Spinal cord (tissue), 10 donors: ENCODE results near the gene NUTM2D. TPM values are rescaled to one million over a fixed set of nuclear protein-coding genes. Genes with fewer than 3 reads are reported as not detected.
"Not testable (repeated sequence)": the region's sequence is repeated elsewhere in the genome, so short reads cannot be mapped to it uniquely, and the experiment has no call there.

Experiments used
- DNase-seq, 6 donors: peaks; one replicate each; pipeline versions ENCODE4 v3.0.0 to v3.0.0-alpha.2; 2013 to 2015; ENCODE audit warnings: low spot score in 6 of 6, low read depth in 4 of 6
- H3K27ac ChIP-seq: one replicate; pipeline ENCODE4 v1.5.1; 2013; ENCODE audit warnings: low read depth, low read length, control low read depth
- H3K27me3 ChIP-seq: one replicate; pipeline ENCODE4 v1.6.1; 2013; ENCODE audit warnings: low read length; ENCODE audit not compliant: control insufficient read depth, insufficient read depth
- H3K36me3 ChIP-seq: one replicate; pipeline ENCODE4 v1.6.1; 2013; ENCODE audit warnings: low read length; ENCODE audit not compliant: control insufficient read depth, insufficient read depth
- H3K4me1 ChIP-seq: one replicate; pipeline ENCODE4 v1.6.1; 2013; ENCODE audit warnings: low read length; ENCODE audit not compliant: control insufficient read depth, insufficient read depth
- H3K4me3 ChIP-seq: one replicate; pipeline ENCODE4 v1.5.1; 2013; ENCODE audit warnings: low read depth, low read length, control low read depth
- H3K9me3 ChIP-seq: one replicate; pipeline ENCODE4 v1.6.1; 2013; ENCODE audit warnings: low read length; ENCODE audit not compliant: control insufficient read depth, insufficient read depth
- WGBS: methylation state at CpG from one replicate; pipeline ENCODE4 v1.1.5; 2013; ENCODE audit warnings: missing lambda C conversion rate; ENCODE audit not compliant: insufficient coverage; 5-methylcytosine and 5-hydroxymethylcytosine counted together
- polyA plus RNA-seq, 2 donors: library from polyadenylated mRNA; unstranded; fragments of 120-200 nt; gene quantifications; one replicate each; pipeline ENCODE4 v1.2.1, GENCODE V29; 2013; ENCODE audit not compliant: insufficient read length in 2 of 2
- total RNA-seq, 2 donors: library from RNA; depleted of rRNA in 1 of 2; stranded (reverse); fragments of 120-200 nt in 1 of 2; fragments of >200 nt in 1 of 2; gene quantifications; one replicate each; pipeline versions ENCODE4 v1.2.3 to v1.2.4, GENCODE V29; 2013 to 2014
- donor health status: healthy.

Gene NUTM2D
- total and polyA plus RNA-seq, 4 donors: 3.6 to 20.4 (median 14.0) TPM

GRCh38 chr10:87358159-87358558 lies 615 bp downstream of the NUTM2D start:
- not testable (repeated sequence) for H3K27ac ChIP-seq, H3K4me1 ChIP-seq, DNase-seq, H3K36me3 ChIP-seq, H3K4me3 ChIP-seq, H3K27me3 ChIP-seq, H3K9me3 ChIP-seq
- 100% methylated on average over 1 of the region's 3 CpGs for WGBS

GRCh38 chr10:87369514-87370112 lies 12.1 kb downstream of the NUTM2D start:
- not testable (repeated sequence) for DNase-seq, H3K27ac ChIP-seq, H3K27me3 ChIP-seq, H3K4me1 ChIP-seq, H3K9me3 ChIP-seq, H3K4me3 ChIP-seq, H3K36me3 ChIP-seq
- no CpG with 5 or more reads among the region's 9 CpGs for whole genome bisulfite sequencing

- H3K27me3 ChIP-seq, H3K27ac ChIP-seq, H3K9me3 ChIP-seq, H3K4me1 ChIP-seq, DNase-seq, H3K4me3 ChIP-seq, H3K36me3 ChIP-seq: not testable (repeated sequence)
- WGBS: no CpG with 5 or more reads among the region's 1 CpG
Measured at GRCh38 chr10:87374091-87374490, 16.5 kb downstream of the NUTM2D start.

- H3K4me1 ChIP-seq, H3K27me3 ChIP-seq, H3K27ac ChIP-seq, H3K36me3 ChIP-seq, H3K4me3 ChIP-seq, DNase-seq, H3K9me3 ChIP-seq: not testable (repeated sequence)
- WGBS: no CpG with 5 or more reads among the region's 4 CpGs
Measured at GRCh38 chr10:87379115-87379514, 21.6 kb downstream of the NUTM2D start.

- H3K4me1 ChIP-seq, H3K9me3 ChIP-seq, H3K4me3 ChIP-seq, H3K36me3 ChIP-seq, DNase-seq, H3K27ac ChIP-seq, H3K27me3 ChIP-seq: not testable (repeated sequence)
- WGBS: no CpG with 5 or more reads among the region's 10 CpGs
Measured at GRCh38 chr10:87383149-87383857, 25.8 kb downstream of the NUTM2D start.

- DNase-seq, H3K9me3 ChIP-seq, H3K36me3 ChIP-seq, H3K4me3 ChIP-seq, H3K27ac ChIP-seq, H3K4me1 ChIP-seq, H3K27me3 ChIP-seq: not testable (repeated sequence)
- WGBS: no CpG with 5 or more reads among the region's 5 CpGs
Measured at GRCh38 chr10:87384283-87384682, 26.7 kb downstream of the NUTM2D start.

GRCh38 chr10:87385762-87386360 lies 28.3 kb downstream of the NUTM2D start:
- not testable (repeated sequence) for H3K27ac ChIP-seq, H3K27me3 ChIP-seq, H3K4me1 ChIP-seq, H3K36me3 ChIP-seq, DNase-seq, H3K9me3 ChIP-seq, H3K4me3 ChIP-seq
- no CpG with 5 or more reads among the region's 5 CpGs for WGBS

- not testable (repeated sequence) for H3K9me3 ChIP-seq
- no CpG with 5 or more reads among the region's 14 CpGs for WGBS
Measured at GRCh38 chr10:87391360-87391759, 33.8 kb downstream of the NUTM2D start.

GRCh38 chr10:87396206-87396605 lies 38.7 kb downstream of the NUTM2D start:
- H3K36me3 ChIP-seq, H3K4me3 ChIP-seq, H3K9me3 ChIP-seq, H3K27me3 ChIP-seq, H3K27ac ChIP-seq, H3K4me1 ChIP-seq, DNase-seq: not testable (repeated sequence)
- no CpG with 5 or more reads among the region's 2 CpGs for WGBS

More at GRCh38 chr10:87391360-87391759, 33.8 kb downstream of the NUTM2D start:
- not testable (repeated sequence) for DNase-seq, H3K36me3 ChIP-seq, H3K27ac ChIP-seq, H3K4me1 ChIP-seq, H3K4me3 ChIP-seq, H3K27me3 ChIP-seq

GRCh38 chr10:87398436-87398835 lies 40.9 kb downstream of the NUTM2D start:
- not testable (repeated sequence) for H3K36me3 ChIP-seq, H3K27me3 ChIP-seq, H3K27ac ChIP-seq, DNase-seq, H3K9me3 ChIP-seq, H3K4me3 ChIP-seq, H3K4me1 ChIP-seq
- WGBS: no CpG with 5 or more reads among the region's 2 CpGs
